ENCODE results near the gene TRAF3IP1. TPM values are rescaled to one million over a fixed set of nuclear protein-coding genes. Genes with fewer than 3 reads are reported as not detected.

TRAF3IP1 gene
- total and polyA plus RNA-seq, 2 of the 13 experiments (the other 11 are each of a cell fraction or from before 2014, with no cell fraction given): 4.1 to 12.9 TPM

GRCh38 chr2:238288650-238289573 is 31.4 kb upstream of the TRAF3IP1 start (continued):
- TF ChIP-seq ZNF276 (CRISPR knock-in tag; IDR thresholded peaks at IDR 0.05; ENCODE audit: low read depth): no peak
- no peak for TF ChIP-seq HNF4A (CRISPR knock-in tag; IDR thresholded peaks at IDR 0.05)
- TF ChIP-seq ZNF10 (CRISPR knock-in tag; IDR thresholded peaks at IDR 0.05; ENCODE audit: borderline replicate concordance, low read depth): no peak
- TF ChIP-seq FLYWCH1 (CRISPR knock-in tag; IDR thresholded peaks at IDR 0.05): no peak
- no peak for TF ChIP-seq MZF1 (CRISPR knock-in tag; IDR thresholded peaks at IDR 0.05; ENCODE audit: borderline replicate concordance)
- TF ChIP-seq HIC2 (CRISPR knock-in tag; IDR thresholded peaks at IDR 0.05; ENCODE audit: low read depth): no peak; the same call in 1 of the 2 replicates
- peak; percentile 70 for TF ChIP-seq HNF1B (CRISPR knock-in tag; IDR thresholded peaks at IDR 0.05)
- TF ChIP-seq CAMTA2 (CRISPR knock-in tag; IDR thresholded peaks at IDR 0.05; ENCODE audit: borderline replicate concordance): no peak
- 0 out of 2 replicates have a peak, but pooled peaks have one; percentile 76 for TF ChIP-seq ZIK1 (CRISPR knock-in tag; IDR thresholded peaks at IDR 0.05; ENCODE audit: borderline replicate concordance, low read depth)
- TF ChIP-seq NFKB2 (CRISPR knock-in tag; IDR thresholded peaks at IDR 0.05; ENCODE audit: borderline replicate concordance): peak; percentile 65; the same call in 1 of the 2 replicates
- no peak for TF ChIP-seq ZNF333 (CRISPR knock-in tag; IDR thresholded peaks at IDR 0.05; ENCODE audit: borderline replicate concordance)
- TF ChIP-seq POGK (CRISPR knock-in tag; conservative IDR thresholded peaks at IDR 0.05): peak; percentile 73; the same call in 1 of the 2 replicates
- TF ChIP-seq DMTF1 (CRISPR knock-in tag; IDR thresholded peaks at IDR 0.05): no peak
- TF ChIP-seq SUZ12 (IDR thresholded peaks at IDR 0.05; ENCODE audit: low read depth, low read length): no peak
- TF ChIP-seq ZSCAN20 (CRISPR knock-in tag; IDR thresholded peaks at IDR 0.05; ENCODE audit: borderline replicate concordance): peak; percentile 86; the same call in 1 of the 2 replicates
- no peak for TF ChIP-seq ZNF883 (CRISPR knock-in tag; IDR thresholded peaks at IDR 0.05; ENCODE audit: not compliant biosample characterization)
- TF ChIP-seq ZNF563 (CRISPR knock-in tag; IDR thresholded peaks at IDR 0.05): peak; percentile 55
